Lower leg skin (tissue), 3 donors: Measurements from ENCODE around the gene TRIM63.

Experiments used
- CTCF ChIP-seq, 3 donors: fragments of 450-650 bp; IDR thresholded peaks; one replicate each; pipeline ENCODE4 v1.5.1; 2016; ENCODE audit warnings: antibody characterized with exemption in 3 of 3, mild to moderate bottlenecking in 3 of 3, moderate library complexity in 2 of 3
- POLR2A ChIP-seq, 2 donors: fragments of 450-650 bp; IDR thresholded peaks; one replicate each; pipeline ENCODE4 v1.6.1; 2016 to 2017; ENCODE audit warnings: antibody characterized with exemption in 2 of 2, mild to moderate bottlenecking in 1 of 2, moderate library complexity in 1 of 2

GRCh38 chr1:26020941-26021646 is 46.3 kb downstream of the TRIM63 start:
- TF ChIP-seq CTCF (IDR thresholded peaks at IDR 0.05) (no peak), POLR2A (IDR thresholded peaks at IDR 0.05) (no peak)
